GM12865 (cell line): ENCODE measurements around the gene EDEM2.
"Not testable (repeated sequence)": the region's sequence is repeated elsewhere in the genome, so short reads cannot be mapped to it uniquely, and the experiment has no call there.

Source experiments
- DNase-seq: peaks from one replicate; pipeline ENCODE4 v3.0.0; 2010; ENCODE audit warnings: low read depth
- H3K4me3 ChIP-seq: 2 replicates; pipeline ENCODE4 v1.5.1; 2011; ENCODE audit warnings: mild to moderate bottlenecking, low read depth, low read length, control low read depth
- TF ChIP-seq, protein P1 (sequence below): IDR thresholded peaks from 2 replicates; pipeline ENCODE4 v1.5.1; 2011; ENCODE audit warnings: low read length, control low read depth, low read depth, inconsistent platforms; ENCODE audit not compliant: insufficient read depth; ENCODE audit errors: missing control alignments

Gene EDEM2

DNA sequence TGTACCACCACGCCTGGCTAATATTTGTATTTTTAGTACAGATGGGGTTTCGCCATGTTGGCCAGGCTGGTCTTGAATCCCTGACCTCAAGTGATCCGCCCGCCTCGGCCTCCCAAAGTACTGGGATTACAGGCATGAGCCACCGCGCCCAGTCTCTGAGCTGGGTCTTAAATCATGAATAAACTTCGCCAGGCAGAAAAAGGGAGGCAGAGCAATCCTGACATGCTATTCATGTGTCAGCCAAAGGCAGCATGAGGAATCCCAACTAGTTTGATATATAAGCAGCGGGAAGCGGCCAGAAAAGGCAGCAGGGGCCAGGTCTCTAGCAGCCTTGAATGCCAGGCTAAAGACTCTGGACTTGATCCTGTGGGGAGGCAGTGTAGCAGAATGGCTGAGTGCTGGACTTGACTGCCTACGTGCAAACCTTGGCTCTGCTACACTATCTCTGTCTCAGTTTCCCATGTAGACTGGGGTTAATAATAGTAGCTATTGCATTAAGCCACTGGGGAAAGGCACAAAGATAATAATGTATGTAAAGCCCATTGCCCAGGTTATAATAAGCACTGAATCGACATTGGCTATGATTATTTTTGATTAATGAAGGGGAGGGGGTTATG, 26.5 kb upstream of the EDEM2 start:
- no peak for DNase-seq
- no peak overlapping the region for H3K4me3 ChIP-seq
- TF ChIP-seq, protein P1, sequence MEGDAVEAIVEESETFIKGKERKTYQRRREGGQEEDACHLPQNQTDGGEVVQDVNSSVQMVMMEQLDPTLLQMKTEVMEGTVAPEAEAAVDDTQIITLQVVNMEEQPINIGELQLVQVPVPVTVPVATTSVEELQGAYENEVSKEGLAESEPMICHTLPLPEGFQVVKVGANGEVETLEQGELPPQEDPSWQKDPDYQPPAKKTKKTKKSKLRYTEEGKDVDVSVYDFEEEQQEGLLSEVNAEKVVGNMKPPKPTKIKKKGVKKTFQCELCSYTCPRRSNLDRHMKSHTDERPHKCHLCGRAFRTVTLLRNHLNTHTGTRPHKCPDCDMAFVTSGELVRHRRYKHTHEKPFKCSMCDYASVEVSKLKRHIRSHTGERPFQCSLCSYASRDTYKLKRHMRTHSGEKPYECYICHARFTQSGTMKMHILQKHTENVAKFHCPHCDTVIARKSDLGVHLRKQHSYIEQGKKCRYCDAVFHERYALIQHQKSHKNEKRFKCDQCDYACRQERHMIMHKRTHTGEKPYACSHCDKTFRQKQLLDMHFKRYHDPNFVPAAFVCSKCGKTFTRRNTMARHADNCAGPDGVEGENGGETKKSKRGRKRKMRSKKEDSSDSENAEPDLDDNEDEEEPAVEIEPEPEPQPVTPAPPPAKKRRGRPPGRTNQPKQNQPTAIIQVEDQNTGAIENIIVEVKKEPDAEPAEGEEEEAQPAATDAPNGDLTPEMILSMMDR, result no peak

DNA sequence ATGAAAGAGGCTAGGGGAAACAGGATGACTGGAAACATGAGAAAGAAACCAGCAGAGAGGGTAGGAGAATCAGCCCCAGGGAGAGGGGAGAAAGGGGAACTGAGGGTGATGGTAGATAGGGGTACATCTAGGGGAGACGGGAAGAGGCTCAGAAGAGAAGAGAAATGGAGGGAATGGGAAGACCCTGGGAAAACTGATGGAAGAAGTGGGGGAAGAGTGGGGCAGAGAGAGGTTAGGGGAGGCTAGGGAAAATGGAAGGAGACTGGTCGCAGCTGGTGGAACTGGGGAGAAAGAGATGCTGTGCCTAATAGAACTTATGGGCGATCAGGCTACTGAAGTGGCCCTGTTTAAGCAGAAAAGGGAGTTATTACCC, 25.3 kb upstream of the EDEM2 start:
- no peak overlapping the region for H3K4me3 ChIP-seq
- DNase-seq, result no peak
- TF ChIP-seq, protein P1, result no peak

DNA sequence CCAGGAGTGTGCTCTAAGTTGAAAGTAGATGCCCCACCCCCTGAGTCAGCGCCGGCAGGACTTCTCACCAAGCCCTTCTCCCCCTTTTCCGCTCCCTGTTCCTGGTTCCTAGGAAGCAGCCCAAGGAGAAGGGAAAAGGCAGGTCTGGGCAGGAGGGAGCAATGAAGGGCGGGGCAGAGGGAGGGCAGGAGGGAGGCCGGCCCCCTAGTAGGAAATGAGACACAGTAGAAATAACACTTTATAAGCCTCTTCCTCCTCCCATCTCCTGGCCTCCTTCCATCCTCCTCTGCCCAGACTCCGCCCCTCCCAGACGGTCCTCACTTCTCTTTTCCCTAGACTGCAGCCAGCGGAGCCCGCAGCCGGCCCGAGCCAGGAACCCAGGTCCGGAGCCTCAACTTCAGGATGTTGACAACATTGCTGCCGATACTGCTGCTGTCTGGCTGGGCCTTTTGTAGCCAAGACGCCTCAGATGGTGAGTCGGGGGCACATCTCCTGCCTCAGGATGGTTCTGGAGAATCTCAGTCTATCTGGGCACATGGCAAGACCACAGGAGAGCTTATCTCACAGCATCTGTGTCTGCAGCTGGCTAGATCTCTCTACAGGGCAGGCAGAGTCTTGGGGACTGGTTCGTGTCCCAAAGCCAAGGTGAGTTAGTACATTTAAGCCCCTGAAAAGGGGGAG, 24.8 kb upstream of the EDEM2 start, which contains the start of gene PROCR:
PROCR (plus strand) TSS at position 320 of the 681 bp plus-strand sequence; CDS start at position 403, 83 bp downstream.
- H3K4me3 ChIP-seq, result no peak within 1 kb of the TSS
- TF ChIP-seq, protein P1, result no peak
- DNase-seq, result no peak

DNA sequence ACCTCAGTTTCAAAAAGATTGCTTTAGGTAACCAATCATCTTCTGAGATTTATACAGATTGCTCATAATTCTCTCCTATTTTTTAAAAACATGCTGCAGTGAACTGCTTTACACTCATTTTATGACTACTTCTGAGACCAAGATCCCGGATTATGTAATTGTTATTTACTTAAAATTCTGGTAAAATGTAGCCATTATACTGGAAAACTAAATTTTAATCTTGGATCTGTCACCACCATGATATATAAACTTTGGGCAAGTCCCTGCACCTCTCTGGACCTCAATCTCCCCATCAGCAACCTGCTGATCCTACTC, 24.3 kb upstream of the EDEM2 start:
- no peak overlapping the region for H3K4me3 ChIP-seq
- no peak for DNase-seq
- TF ChIP-seq, protein P1, result no peak

DNA sequence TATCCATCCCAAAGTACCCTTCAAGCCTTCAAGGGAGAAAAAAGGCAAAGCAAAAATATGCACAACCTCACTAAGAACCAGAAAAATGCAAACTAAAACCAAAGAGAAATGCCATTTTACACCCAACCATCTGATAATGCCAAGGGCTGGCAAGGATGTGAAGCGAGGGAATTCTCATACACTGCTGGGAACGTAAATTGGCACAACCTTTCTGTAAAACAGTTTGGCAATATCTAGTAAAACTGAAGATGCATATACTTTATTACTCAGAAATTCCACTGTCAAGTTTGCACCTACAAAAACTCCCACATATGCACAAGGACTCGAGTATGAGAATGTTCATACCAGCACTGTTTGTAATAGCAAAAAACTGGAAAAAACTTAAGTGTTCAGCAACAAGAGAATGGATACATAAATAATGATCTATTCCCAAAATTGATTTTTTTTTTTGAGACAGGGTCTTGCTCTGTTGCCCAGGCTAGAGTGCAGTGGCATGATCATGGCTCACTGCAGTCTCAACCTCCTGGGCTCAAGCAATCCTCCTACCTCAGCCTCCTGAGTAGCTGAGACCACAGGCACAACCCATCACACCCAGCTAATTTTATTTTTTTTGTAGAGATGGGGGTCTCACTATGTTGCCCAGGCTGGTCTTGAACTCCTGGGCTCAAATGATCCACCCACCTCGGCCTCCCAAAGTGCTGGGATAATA, 21.7 kb upstream of the EDEM2 start:
- not testable (repeated sequence) for DNase-seq, H3K4me3 ChIP-seq

DNA sequence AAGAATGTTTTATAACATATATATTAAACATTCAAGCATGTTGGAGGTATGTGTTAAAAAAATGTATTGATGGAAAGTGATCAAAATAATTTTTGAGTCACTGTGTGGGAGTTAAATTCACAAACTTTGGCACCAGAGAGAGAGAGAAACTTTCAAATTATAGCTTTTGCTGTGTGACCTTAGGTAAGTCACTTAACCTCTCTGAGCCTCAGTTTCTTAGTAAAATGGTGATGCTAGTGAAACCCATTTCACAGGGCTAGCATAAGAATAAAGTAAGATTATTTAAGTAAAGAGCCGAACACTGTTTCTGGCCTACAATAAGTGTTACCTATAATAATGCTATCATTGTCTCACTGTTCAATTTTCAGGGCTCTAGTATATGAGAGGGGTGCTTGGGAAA, 20.7 kb upstream of the EDEM2 start:
- DNase-seq, result no peak
- no peak overlapping the region for H3K4me3 ChIP-seq
- TF ChIP-seq, protein P1, result no peak

DNA sequence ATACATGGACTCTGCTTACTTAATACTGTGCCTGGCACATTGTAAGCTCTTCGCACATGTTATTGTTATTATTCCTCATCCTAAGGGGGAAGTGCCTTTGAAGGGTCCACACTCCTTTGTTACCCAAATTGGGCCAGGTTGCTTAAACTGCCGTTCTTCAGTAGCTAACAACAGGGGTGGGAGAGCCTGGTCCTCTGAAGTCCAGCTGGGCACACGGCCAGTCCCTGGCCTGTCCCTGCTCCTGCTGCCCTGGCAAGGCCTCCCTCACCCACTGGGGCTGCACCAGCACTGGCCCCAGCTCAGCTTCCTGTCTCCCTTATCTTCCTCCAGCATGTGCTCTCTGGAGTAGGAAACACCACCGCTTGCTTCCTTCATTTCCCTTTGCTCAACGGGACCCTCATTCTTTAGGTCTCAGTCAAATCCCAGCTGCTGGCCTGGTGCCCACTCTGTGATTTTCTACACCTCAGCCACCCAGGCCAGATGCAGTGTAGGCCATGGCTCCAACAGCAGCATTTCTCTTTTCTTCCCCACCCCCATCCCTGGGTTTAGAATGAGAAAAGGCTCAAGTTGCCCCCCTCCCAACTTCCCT, 19.2 kb upstream of the EDEM2 start:
- TF ChIP-seq, protein P1, result no peak
- H3K4me3 ChIP-seq, result no peak overlapping the region
- no peak for DNase-seq
